HG02943 (cell line): Measurements from ENCODE around the gene TPK1.
"Not testable (repeated sequence)": the region's sequence is repeated elsewhere in the genome, so short reads cannot be mapped to it uniquely, and the experiment has no call there.

Experiments used
- ATAC-seq: cut with Tn5 transposase; IDR thresholded peaks from one replicate; pipeline ENCODE4 v1.9.1; 2021; ENCODE audit warnings: mild to moderate bottlenecking, low read depth, moderate library complexity; ENCODE audit not compliant: unreplicated experiment

Gene TPK1

DNA sequence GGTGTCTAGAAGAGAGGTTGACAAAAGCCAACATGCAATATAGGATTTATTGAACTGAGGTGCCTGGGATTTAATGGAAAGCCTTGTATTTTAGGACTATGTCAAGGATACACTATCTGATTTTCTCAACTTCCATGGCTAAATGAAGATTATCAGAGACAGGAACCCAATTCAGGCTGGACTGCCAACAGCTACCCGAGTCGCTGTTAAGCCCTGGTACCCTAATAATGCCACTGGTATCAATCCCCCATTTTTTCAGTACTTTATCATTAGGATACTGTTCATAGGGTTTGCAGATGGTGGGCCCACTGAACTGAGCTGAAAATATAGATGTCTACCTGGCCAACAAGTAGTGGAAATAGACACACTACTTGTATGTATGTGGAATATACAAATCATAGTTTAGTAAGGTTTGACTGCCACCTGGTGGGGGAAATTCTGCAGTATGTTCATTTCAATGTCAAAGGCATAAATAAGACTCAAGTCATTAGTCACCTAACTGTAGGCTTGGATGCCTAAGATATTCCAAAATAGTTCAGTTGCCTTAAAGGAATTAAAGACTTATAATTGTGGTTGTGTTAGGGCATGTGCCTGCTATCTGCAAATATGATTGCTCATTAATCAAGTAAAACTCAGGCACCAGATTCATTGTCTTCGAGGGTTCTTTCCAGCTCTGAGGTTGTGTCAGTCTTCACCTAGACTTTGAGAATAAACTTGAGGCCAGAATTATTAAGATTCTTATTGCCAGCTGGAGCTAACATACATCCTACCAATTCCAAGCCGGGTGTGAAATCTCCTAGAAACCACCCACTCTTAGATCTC lies 398.3 kb downstream of the TPK1 start:
- ATAC-seq: no peak

DNA sequence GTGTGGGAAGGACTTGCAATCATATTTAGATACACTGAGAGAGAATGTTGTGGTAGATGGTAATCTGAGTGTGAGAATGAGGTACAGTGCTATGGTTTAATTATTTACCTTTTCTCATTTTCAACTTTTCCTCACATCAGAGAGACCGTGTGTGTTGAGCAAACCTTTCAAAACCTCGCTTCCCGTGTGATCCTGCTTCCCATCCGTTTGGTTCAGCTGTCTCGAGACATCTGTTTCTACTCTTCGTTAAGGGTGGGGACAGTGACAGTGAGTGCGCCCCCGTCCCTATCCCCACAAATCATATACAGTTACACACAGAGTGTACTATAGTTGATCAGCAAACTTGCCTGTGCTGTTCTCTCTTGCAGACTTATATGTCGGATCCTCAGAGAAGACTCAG lies 399.4 kb downstream of the TPK1 start:
- ATAC-seq: no peak

DNA sequence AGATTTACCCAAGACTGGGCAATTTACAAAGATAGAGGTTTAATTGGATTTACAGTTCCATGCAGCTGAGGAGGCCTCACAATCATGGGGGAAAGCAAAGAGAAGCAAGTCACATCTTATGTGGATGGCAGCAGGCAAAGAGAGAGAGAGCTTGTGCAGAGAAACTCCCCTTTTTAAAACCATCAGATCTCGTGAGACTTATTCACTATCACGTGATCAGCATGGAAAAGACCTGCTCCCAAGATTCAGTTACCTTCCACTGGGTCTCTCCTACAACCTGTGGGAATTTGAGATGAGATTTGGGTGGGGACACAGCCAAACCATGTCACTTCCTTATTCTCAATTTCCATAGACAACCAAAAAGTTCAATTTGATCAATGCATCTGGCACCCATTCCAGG lies 407.4 kb downstream of the TPK1 start:
- no peak for ATAC-seq

DNA sequence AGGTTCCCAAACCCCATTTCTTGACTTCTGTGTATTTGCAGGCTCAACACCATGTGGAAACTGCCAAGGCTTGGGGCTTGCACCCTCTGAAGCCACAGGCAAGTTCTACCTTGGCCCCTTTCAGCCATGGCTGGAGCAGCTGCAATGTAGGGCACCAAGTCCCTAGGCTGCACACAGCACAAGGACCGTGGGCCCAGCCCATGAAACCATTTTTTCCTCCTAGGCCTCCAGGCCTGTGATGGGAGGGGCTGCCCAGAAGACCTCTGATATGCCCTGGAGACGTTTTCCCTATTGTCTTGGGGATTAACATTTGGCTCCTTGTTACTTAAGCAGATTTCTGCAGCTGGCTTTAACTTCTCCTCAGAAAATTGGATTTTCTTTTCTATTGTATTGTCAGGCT lies 408.3 kb downstream of the TPK1 start:
- ATAC-seq: not testable (repeated sequence)

DNA sequence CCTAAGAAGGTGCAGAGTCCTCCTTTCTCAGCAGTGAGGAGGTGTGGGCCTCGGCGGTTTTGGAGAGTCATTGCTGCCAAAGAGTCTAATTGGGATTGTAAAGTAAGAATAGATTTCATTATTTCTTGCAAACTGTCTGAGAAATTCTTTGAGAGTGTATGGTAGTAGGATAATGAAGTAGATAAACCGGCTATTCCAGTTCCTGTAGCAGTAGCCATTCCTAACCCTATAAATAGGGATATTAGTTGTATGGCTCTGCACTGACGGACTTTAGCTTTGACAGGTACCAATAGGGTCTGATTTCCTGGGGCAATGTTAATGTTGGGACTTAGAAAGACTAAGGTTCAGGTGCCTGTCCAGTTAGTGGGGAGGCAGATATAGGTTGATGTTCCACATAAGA lies 416.9 kb downstream of the TPK1 start:
- ATAC-seq: not testable (repeated sequence)

DNA sequence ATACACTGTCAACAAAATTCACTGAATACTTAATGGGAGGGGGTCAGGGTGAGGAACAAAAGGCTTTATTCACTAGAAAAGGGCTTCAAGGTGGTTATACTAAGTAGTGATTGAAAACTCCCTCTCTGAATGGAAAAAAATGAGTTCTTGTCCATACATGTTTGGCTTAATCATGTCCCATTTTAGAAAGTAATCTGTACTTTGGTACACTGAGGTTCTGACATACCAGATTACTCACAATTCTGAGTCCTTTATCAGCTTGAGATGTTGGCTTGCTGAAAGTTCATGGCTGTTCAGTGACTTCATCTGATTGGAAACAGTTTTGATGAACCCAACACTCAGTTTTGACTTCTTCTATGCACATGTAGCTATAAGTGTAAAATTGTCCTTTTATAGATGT lies 419.5 kb downstream of the TPK1 start:
- no peak for ATAC-seq

DNA sequence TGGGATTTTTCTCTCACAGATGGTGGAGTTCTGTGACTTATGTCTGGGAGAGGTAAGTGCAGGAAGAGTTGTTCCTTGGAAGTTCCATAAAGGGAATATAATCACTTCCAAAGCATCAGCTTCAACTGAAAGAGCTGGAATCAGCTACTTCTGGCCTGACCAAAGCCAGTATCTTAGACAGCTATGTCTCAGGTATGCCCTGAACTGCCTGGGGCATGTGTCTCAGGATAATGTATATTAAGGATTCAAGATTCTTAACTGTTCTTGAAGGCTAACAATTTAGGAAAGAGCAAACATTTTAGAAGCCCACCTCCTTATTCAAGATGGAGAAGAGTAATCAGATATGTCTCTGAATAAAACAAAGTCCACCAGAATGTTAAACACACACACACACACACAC lies 420.0 kb downstream of the TPK1 start:
- ATAC-seq: no peak

DNA sequence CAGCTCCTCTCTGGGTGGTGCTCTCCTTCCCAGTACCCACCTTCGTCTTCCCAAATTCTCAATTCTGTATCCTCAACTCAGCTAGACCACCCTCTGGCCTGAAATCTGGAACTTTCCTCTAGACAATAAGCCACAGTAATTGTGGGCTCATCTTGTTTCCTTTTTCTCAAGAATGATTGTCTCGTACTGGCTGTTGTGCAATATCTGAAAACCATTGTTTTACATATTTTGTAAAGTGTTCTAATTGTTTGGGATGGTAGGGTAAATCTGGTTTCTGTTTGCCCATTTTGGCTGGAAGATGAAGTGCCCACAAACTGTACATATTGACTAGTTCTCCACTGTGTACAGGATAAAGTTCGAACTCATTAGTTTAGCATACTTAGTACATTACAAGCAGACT lies 421.0 kb downstream of the TPK1 start:
- ATAC-seq: no peak

DNA sequence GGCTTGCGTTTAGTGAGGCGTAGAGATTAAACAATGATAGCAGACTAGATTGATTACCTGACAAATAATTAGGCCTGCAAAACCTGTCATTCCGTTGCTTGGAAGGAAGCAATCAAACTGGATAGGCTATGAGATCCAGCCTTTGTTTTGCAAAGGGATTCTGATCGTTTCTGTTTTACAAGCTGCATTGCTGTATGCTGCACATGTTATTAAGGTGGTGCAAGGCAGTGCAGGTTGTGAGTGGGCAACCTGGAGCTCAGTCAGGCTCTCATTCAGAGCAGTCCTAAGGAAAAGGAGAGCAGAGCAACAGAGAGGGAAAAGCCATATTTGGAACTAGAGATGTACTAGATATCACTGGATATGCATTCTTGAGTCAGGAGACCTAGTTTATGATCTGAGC lies 425.4 kb downstream of the TPK1 start:
- ATAC-seq: no peak

DNA sequence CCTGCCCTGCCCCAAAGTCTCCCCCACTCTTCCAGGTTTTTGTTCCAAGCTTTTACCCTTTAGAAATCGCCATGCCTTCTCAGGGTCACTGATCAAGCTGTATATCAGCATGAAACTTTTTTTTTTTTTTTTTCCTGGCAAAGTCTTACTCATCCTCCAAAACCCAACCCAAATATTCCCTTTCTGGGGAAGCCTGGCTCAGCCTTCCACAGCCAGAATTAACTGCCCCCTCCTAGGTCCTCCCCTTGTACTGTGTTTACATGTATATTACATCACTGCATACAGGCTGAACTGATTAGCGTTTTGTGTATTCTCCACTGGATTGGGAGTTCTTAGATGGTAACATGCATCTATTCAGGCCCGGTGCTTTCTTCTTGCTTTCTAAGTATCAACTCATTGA lies 427.7 kb downstream of the TPK1 start:
- no peak for ATAC-seq

DNA sequence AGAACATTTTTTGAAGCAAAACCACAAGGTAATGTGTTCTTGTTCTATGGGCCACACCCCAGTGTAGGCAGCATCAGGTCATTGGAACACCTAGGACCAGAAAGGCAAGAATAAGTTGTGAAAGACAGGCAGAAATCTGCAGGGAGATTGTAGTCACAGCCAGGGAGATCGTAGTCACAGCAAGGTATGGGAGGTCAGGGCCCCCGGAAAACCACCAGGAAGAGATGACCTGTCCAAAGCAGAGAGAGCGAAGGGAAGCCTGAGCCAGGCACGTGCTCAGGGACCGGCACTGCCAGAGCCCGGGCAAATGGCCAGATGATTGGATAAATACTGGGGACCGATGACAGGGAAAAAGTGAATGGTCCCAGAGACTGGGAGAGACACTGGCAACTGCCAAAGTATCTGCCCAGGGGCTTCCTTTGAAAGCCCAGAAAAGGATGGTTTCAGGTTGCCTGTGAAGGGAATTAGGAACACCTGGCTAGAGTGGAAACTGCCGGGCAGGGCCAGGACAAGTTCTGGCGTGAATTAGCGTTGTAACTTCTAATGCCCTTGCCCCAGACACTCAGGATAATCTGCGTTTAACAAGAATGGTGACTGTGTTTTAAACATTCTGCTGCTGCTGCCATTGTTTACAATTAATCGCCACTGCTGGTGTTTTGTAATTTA lies 428.5 kb downstream of the TPK1 start:
- ATAC-seq: no peak

DNA sequence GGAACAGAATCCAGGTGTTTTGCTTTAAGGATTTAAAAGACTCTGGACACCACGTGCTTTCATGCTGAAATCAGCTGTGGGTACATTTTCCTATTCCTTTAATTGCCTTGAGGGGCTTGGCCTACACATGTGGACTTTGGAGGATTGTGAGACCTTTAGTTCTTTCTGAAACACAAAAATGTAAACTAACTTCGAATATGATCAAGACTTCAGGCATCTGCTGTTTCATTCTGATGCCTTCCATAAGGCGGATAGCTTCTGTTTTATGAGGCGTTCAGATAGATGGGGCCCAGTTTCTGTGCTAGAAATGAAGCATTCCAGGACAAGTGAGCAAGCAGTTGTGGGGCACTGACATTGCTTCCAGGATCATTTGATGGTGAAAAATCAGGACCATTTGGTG lies 430.9 kb downstream of the TPK1 start:
- ATAC-seq: no peak

DNA sequence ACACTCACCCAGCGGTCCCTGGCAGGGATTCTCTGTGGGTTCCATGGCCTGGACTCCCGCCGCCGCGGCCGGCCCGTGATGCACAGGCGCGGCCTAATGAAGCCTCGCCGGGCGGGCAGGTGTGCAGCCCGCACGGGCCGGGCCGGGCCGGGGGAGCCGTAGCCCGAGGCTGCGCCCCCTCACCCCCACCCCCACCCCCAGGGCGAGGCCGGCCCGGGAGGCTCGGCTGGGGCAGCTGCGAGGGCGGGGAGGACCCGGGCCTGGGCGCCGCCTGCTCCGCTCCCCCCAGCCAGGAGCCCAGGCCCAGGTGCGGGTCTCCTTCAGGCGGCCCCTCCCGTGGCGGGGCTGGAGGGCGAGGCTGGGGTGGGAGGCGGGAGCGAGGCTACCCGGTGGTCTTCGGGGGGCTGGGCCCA lies 432.2 kb downstream of the TPK1 start, which contains the start of gene NOBOX:
Gene NOBOX (minus strand): TSS at position 45 of the 413 bp plus-strand sequence.
- ATAC-seq: no peak

DNA sequence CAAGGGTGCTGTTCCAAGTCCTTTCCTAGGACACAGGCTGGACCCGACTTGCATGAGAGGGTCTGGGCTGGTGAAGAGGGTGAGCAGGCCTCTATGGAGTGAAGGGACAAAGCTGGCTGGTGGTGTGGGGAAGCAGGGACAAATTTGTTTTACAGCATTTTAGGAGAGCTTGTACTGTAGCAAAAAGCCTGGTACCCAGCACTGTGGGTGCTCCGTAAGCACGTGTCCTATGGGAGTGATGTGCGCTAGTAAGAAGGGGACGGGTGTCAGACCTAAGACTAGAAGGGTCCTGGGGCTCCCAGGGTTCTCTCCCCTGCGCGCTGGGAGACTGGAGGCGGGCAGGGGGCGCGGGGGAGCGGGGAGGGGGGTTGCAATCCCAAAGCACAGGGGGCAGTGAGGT lies 432.8 kb downstream of the TPK1 start:
- ATAC-seq: no peak
